ENCODE results near the gene DOCK3.
"Not testable (repeated sequence)": the region's sequence is repeated elsewhere in the genome, so short reads cannot be mapped to it uniquely, and the experiment has no call there.

Gene DOCK3

DNA sequence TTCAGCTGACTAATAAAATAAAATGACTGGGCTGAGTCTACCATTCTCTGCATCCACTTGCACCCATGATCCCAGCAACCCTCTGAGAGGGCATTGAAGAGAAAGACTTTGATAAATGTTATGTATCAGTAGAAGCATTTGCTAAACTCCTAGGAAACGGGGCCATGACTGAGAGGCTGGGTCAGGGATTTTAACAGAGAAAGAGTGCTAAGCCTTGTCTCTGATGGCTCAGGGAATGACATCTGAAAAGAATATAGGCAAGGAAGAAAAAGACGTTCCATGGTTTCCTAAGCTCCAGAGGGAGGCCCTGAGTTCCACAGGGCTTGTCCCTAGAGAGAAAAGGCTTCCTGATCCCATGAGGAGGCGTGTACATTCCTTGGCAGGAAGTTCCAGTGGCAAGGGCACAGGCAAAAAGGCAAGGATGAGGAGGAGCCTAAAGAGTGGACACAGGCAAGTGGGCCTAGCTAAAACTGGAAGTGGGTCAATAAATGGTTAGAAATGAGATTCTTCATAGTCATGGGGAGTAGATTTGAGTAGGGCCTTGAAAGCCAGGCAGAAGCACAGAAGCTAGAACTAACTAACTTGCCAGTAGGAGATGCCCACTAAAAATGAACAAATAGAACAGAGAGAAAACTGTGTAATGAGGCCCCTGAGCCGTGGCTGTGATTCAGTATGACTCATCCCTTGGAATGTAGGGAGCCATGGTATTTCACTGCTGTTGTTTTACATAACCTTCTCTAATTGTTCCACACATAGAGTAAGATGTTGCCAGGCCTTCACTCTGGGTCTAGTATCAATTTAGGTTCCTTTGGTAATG lies 665.5 kb downstream of the DOCK3 start:
- no peak for DNase-seq

- DNase-seq, result no peak
These were observed 666.4 kb downstream of the DOCK3 start for GRCh38 chr3:51340989-51341636.

GRCh38 chr3:51343918-51344687 lies 669.4 kb downstream of the DOCK3 start:
- DNase-seq, result no peak

DNA sequence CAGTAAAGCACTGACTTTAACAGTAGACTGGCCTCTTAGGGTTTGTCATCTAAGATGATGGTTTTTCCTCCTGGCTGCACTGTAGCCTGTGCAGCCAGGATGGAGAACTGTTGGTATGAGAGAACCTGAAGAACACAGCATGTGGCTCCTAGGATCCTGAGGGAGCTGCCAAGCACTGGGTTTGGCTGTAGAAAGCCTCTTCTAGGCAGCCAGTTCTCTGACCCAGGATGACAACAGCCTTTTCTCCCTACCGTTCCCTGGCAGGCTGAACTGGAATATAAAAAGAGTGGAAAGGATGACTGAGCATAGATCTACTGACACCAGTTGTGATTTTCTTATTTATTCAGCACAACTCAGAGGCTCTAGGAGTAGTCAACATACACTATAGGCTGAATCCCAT lies 676.0 kb downstream of the DOCK3 start:
- DNase-seq, result no peak

DNA sequence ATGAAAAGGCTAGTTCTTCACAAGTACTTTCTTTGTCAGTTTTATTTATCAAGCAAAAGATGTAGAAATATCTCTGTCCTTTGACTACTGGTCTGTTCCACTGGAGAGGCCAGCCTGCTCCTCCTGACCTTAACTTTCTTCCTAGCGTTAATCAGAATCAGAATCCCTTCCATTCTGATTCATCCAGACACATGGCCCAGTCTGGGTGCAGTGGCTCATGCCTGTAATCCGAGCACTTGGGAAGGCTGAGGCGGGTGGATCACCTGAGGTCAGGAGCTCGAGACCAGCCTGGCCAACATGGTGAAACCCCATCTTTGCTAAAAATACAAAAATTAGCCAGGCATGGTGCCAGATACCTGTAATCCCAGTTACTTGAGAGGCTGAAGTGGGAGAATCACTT lies 678.4 kb downstream of the DOCK3 start:
- no peak for DNase-seq

DNA sequence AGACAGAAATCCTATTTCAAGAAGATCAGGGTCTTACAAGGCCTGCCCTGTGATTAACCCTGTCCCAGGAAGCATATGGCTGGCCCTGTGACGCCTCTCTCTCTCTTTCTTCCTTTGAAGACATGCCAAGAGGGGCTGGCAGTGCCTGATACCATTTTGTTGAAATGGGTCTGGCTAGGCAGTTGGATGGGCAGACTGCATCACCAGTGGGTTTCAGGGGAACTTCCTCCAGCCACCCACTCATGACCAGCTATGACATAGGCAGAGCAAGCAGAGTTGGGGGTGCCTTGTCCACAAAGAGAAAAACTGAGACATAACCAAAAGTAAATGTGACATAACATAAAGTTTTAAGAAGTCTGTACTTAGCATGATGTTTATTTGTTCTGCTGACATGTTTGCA lies 679.0 kb downstream of the DOCK3 start:
- no peak for DNase-seq

DNA sequence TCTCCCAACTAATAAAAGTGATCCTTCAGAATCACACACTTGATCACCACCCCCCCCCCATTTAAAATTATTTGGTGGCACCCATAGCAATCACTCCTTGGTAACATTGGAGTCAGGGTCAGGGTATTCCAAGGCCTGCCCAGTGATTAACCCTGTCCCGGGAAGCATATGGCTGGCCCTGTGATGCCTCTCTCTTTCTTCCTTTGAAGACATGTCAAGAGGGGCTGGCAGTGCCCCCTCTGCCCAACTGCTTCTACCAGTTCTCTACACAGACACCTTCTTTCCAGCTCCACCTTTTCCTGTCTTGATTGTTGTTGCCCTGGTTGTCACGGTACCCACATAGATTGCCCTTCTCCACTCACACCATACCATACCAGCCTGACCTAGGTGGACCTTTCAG lies 679.4 kb downstream of the DOCK3 start:
- DNase-seq, result no peak

DNA sequence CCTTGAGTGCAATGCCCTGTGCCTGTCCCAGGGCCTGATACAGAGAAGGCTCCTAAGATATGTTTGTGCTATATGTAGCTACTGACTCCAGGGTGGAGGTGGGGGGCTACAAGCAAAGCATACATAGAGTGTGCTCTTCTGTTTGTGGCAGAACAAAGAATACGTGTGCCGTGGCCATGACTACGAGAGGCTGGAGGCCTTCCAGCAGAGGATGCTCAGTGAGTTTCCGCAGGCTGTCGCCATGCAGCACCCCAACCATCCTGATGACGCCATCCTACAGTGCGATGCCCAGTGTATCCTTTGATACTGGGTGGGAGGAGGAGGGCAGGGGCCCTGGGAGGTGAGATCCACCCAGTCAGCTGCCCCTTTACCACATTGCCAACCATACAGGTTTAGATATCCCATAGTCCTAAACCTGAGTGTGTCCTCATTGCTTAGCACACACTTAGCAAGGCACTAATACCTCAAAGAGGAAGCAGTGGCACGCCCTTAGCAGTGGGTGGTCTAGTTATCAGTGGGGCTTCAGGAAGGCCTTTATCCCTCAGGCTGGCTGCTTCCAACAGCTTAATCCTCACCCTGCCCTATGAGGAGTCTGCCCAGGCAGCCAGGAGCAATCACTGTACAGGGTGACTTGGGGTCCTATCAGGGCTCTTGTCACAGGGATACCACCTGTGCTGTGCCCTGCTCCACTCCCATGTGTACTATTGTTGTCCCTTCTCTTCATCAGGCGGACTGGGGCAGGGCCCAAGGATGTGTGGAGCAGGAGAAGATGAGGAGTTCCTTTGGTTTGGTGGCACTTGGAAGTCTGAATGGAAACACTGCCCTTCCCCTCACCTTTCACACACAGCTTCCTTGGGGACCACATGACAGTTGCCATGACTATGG lies 680.2 kb downstream of the DOCK3 start:
- DNase-seq, result no peak

DNA sequence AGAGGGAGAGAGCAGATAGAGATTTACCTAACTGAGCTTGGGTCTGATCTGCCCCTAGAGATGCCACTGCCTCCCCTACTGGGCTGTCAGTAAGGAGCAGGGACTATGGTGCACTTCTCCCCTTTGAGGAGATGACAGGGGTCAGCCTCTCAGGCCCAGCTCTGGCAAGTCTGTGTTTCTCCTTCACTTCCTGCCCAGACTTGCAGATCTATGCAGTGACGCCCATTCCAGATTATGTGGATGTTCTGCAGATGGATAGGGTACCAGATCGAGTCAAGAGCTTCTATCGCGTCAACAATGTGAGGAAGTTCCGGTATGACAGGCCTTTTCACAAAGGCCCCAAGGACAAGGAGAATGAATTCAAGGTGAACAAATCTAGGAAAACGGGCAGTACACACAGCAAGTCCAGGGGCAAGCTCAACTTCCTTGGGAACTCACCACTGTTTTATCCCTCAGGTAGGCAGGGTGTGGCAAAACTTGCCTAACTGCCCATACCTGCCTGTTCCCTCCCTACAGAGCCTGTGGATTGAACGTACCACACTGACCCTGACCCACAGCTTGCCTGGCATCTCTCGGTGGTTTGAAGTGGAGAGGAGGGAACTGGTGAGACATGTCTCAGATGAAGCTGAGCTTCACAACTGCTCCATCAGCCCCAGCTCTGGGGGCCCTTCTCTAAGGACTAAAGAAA lies 681.3 kb downstream of the DOCK3 start:
- no peak for DNase-seq

DNA sequence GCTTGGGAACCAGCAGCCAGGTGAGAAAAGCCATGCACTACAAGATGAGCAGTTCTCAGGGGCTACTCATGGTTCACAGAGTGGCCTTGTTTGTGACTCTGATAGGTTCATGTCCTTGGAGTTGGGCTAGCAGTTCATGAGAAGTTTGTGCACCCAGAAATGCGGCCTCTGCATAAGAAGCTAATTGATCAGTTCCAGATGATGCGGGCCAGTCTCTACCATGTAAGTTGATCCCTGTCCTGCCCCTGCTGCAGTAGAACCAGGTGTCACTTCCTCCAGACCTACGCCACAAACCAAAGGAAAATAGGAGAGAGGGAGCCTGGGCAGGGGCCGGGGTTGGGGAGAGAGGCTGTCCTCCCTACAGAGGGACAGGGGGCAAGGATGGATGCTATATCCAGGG lies 683.1 kb downstream of the DOCK3 start:
- DNase-seq, result no peak

- DNase-seq, result no peak
These were observed 684.3 kb downstream of the DOCK3 start for GRCh38 chr3:51358981-51359380.

- DNase-seq, result no peak
These were observed 686.1 kb downstream of the DOCK3 start for GRCh38 chr3:51360806-51361205.

DNA sequence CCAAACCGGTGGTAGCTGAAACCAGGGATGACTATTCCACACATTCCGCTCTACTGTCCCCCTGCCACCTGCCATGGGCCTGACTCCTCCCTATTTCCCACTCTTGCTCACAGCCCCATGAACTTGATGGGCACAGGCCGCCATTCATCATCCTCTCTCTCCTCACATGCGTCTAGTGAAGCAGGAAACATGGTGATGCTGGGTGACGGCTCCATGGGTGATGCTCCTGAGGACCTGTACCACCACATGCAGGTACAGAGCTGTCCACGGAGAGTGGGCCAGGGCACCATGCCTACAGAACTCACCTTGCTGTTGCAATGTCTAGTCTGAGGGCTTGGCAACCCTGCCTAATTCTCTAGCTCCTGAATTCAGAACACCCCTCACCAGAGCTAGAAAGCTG lies 687.0 kb downstream of the DOCK3 start:
- DNase-seq, result no peak

- no peak for DNase-seq
These were observed 687.7 kb downstream of the DOCK3 start for GRCh38 chr3:51362476-51362875.

DNA sequence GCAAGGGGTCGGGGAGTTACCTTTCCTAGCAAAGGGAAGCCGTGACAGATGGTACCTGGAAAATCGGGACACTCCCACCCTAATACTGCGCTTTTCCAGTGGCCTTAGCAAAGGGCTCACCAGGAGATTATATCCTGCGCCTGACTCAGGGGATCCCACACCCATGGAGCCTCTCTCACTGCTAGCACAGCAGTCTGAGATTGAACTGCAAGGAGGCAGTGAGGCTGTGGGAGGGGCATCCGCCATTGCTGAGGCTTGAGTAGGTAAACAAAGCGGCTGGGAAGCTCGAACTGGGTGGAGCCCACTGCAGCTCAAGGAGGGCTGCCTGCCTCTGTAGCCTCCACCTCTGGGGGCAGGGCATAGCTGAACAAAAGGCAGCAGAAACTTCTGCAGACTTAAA lies 693.5 kb downstream of the DOCK3 start:
- DNase-seq, result not testable (repeated sequence)

DNA sequence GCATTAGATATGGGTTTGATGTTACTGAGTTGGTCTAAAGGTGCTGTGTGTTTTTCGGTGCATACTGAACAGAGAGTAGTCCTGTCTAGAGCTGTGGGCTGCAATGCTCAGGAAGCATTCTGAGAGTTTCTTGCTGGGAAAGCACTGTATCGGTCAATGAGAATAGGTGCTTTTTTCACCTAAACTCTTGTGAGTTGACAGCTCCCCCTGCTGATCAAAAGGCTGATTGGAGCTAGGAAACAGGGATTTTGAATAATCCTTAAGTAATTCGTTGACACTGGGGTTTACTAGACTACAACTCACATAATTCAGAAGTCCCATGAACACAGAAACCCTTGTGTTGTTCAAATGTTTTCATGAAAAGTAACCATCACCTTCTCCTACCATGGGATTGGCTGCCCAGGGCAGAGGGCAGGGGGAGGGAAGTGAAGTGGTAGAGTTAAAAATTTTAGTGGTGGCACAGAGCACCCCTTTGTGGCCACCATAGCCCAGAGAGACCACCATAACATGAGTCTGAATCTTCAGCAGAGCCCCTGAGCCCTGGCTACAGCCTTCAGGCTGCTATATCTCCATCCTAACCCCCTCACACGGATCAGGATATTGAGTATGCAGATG lies 697.3 kb downstream of the DOCK3 start:
- DNase-seq, result peak; percentile 18

DNA sequence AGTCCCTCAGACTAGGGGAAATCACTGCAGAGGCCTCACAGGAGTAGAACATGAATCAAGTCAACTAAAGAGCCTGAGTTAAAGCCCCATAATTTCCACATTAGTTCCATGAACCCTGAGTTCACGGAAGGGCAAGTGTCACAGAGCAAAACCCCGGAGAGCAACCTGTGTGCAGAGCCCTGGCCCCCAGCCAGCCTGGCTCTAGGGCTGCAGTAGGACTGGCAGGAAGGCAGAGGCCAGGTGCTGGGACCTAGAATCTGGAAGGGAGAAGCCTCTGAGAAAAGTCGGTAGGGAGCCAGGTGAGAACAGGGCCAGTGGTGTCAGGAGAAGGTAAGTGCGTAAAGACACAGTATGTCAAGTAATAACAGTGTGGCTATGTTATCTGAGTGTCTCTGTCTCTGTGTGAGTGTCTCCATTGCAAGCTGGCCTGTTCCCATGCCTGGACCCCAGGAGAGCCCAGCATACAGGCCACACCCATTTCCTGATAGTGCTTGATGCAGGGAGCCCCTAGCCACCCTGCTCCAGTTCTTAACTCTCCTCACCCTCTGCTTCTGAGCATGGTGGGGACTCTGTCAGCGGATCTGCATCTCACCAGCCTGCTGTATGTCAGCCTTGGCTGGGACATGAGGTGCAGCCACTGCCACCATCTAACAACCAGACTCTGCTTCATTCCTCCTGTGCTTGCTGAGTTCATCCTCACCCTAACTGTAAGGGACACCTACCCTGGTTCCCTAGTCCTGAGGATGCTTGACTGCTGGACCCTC lies 699.1 kb downstream of the DOCK3 start:
- no peak for DNase-seq

DNA sequence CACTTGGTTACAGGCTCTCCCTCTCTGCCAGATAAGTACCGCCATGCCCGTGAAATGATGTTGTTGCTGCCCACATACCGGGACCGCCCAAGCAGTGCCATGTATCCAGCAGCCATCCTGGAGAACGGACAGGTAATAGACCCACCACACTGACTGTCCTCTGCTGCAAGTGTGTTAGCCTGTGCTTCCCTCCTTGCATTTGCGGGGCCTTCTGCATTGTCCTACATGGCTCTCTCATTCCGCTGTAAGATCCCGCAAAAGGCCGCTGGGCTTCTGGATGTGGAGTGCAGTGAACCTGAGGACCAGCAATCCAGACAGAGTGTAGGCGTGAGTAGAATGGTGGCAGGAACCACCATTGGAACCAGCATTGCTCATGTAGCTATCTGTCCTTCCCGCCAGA lies 699.7 kb downstream of the DOCK3 start:
- DNase-seq, result no peak

- DNase-seq, result no peak
These were observed 700.4 kb downstream of the DOCK3 start for GRCh38 chr3:51375136-51375535.

DNA sequence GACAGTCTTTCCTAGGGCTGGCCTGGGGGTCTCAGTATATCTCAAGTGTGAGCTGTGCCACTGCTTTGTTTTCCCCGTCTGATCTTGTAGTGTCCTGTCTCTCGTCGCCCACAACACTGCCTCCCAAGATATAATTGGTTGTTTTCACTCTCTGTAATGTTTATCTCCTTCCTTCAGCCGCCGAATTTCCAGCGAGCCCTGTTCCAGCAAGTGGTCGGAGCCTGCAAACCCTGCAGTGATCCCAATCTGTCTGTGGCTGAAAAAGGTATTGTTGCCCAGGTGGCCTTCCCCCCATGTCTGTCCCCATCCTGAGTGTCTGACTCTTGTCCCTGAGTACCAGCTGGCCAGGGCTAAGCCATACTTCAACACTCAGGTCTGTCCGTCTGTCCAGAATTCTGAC lies 700.8 kb downstream of the DOCK3 start:
- DNase-seq, result no peak

DNA sequence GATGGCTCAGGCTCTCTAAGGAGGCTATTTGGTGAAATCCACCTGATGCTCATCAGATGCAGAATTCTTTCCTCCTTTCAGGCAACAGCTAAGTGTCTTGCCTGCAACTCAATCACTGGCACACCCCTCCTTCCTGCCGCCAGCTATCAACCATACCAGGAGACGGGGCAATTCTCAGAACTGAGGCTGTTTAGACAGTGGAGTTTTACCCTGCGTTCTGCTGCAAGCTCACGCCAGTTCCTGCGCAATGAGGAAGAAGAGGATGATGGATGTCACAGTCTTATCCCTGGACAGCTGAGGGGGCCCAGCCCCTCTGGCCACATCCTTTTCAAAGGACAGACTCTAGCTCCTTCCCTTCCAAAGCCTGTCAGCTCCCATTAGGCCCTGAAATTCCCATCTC lies 703.3 kb downstream of the DOCK3 start:
- no peak for DNase-seq

Measured in COR-L47 (cell line).